HG03442 (cell line): ENCODE results near the gene KRTAP4-12.
"Not testable (repeated sequence)": the region's sequence is repeated elsewhere in the genome, so short reads cannot be mapped to it uniquely, and the experiment has no call there.

Source experiments
- ATAC-seq: cut with Tn5 transposase; IDR thresholded peaks from one replicate; pipeline ENCODE4 v1.9.1; 2021; ENCODE audit warnings: mild to moderate bottlenecking, moderate library complexity; ENCODE audit not compliant: unreplicated experiment

Gene KRTAP4-12

GRCh38 chr17:41098042-41098441, 25.9 kb downstream of the KRTAP4-12 start, which contains the start of gene KRTAP4-8:
TSS of gene KRTAP4-8 (minus strand) at chr17:41098142. CDS start at chr17:41098084, 58 bp downstream.
- no peak for ATAC-seq

- no peak for ATAC-seq
These were observed 27.9 kb downstream of the KRTAP4-12 start for GRCh38 chr17:41096055-41096454.

GRCh38 chr17:41088760-41089352, 35.1 kb downstream of the KRTAP4-12 start:
- ATAC-seq: not testable (repeated sequence)

- not testable (repeated sequence) for ATAC-seq
These were observed 39.7 kb downstream of the KRTAP4-12 start, which contains the start of gene KRTAP4-7 for GRCh38 chr17:41084100-41084856. TSS of gene KRTAP4-7 (plus strand) at chr17:41084150. CDS start at chr17:41084207, 57 bp downstream.

GRCh38 chr17:41083427-41083826, 40.6 kb downstream of the KRTAP4-12 start:
- not testable (repeated sequence) for ATAC-seq

- ATAC-seq: no peak
These were observed 41.4 kb downstream of the KRTAP4-12 start for GRCh38 chr17:41082626-41083025.

- no peak for ATAC-seq
These were observed 47.2 kb downstream of the KRTAP4-12 start for GRCh38 chr17:41076788-41077187.

GRCh38 chr17:41073676-41074075, 50.3 kb downstream of the KRTAP4-12 start:
- no peak for ATAC-seq
